Measurements from ENCODE around the gene GLYATL2.

The GLYATL2 gene

GRCh38 chr11:58796333-58796732 lies 48.2 kb downstream of the GLYATL2 start:
- no peak for DNase-seq

- DNase-seq: peak in 9 of 14 donors; percentile 3 to 15 (median 6)
Measured at GRCh38 chr11:58788355-58789023, 56.0 kb downstream of the GLYATL2 start.

GRCh38 chr11:58787903-58788302 lies 56.6 kb downstream of the GLYATL2 start:
- DNase-seq: no peak

- no peak for DNase-seq
Measured at GRCh38 chr11:58786693-58787092, 57.8 kb downstream of the GLYATL2 start.

- no peak for DNase-seq
Measured at GRCh38 chr11:58784995-58785394, 59.5 kb downstream of the GLYATL2 start.

Data from C1 segment of cervical spinal cord (tissue), 14 donors.